Stomach smooth muscle (tissue), 2 donors: ENCODE results near the gene SEC63.
A peak's percentile ranks its signal among the peaks of the same experiment; 100 is the strongest.

Experiments
- H3K27ac ChIP-seq: one replicate; pipeline ENCODE4 v1.7.0; 2013; ENCODE audit warnings: mild to moderate bottlenecking, low read length, inconsistent platforms
- H3K27me3 ChIP-seq, 2 donors: one replicate each; pipeline ENCODE4 v1.7.0; 2013; ENCODE audit warnings: low read length in 2 of 2; ENCODE audit not compliant: insufficient read depth in 2 of 2, control insufficient read depth in 1 of 2
- H3K36me3 ChIP-seq, 2 donors: one replicate each; pipeline ENCODE4 v1.7.0; 2013; ENCODE audit warnings: low read length in 2 of 2; ENCODE audit not compliant: control insufficient read depth in 2 of 2, insufficient read depth in 2 of 2
- H3K4me1 ChIP-seq: one replicate; pipeline ENCODE4 v1.7.0; 2013; ENCODE audit warnings: low read length; ENCODE audit not compliant: control insufficient read depth, insufficient read depth
- H3K4me3 ChIP-seq, 2 donors: one replicate each; pipeline ENCODE4 v1.7.0; 2013; ENCODE audit warnings: low read length in 2 of 2
- H3K9ac ChIP-seq, 2 donors: one replicate each; pipeline ENCODE4 v1.7.0; 2013; ENCODE audit warnings: low read length in 2 of 2, mild to moderate bottlenecking in 1 of 2
- H3K9me3 ChIP-seq, 2 donors: one replicate each; pipeline ENCODE4 v1.7.0; 2013; ENCODE audit warnings: low read length in 2 of 2; ENCODE audit not compliant: control insufficient read depth in 2 of 2
- donor health status: healthy.
- donor health status: Pancreatic carcinoma.

The SEC63 gene

DNA sequence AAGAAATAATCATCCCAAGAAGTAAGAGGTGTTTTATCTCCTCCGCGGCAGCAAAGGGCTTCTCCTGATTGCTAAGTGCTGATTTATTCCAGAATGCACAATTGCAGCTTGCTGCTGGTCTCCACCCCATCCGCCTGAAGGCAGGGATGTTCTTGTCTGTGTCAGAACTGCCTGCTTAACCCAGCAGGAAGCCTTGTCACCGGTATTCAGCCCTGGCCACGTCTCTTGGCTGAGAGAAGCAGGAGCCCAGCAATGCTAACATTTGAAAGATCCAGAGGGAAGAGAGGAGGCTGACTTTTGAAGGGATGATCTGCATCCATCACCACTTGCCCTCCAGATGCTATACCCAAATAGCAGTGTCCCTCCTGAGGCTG, 138.1 kb downstream of the SEC63 start:
- H3K9ac ChIP-seq = no peak overlapping the region
- H3K27ac ChIP-seq = no peak overlapping the region

DNA sequence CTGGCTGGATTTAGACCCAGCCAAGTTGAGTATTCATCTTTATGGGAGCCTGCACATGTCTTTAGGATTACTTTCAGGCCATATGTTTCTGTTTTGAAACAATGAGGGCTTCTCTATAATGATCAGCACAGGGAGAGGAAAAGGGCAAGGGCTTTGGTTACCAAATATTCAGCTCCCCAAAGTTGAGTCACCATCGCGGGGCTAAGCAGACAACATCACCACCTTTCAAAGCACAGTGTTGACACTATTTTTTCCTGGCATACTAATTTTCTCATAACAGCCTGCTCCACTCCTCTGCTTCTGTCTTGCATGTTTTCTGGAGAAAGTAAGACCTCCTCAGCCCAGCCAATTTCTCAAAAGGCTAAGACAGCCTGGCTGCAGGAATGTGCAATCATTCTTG, 138.8 kb downstream of the SEC63 start:
- Histone ChIP-seq H3K9ac (no peak overlapping the region), H3K4me3 (no peak overlapping the region), H3K36me3 (no peaks in the 10 kb centered on the region), H3K4me1 (peaks cover 14% of the 10 kb centered on the region), H3K27ac (no peak overlapping the region), H3K27me3 (peaks cover 3 to 13% of the 10 kb centered on the region in 2 donors), H3K9me3 (no peaks in the 10 kb centered on the region)

More for the DNA sequence above, 138.1 kb downstream of the SEC63 start:
- Histone ChIP-seq H3K4me3 (peak overlapping the region; percentile 60 to 70), H3K27me3 (peaks cover 5 to 14% of the 10 kb centered on the region in 2 donors), H3K9me3 (no peaks in the 10 kb centered on the region), H3K36me3 (no peaks in the 10 kb centered on the region), H3K4me1 (peaks cover 14% of the 10 kb centered on the region)

DNA sequence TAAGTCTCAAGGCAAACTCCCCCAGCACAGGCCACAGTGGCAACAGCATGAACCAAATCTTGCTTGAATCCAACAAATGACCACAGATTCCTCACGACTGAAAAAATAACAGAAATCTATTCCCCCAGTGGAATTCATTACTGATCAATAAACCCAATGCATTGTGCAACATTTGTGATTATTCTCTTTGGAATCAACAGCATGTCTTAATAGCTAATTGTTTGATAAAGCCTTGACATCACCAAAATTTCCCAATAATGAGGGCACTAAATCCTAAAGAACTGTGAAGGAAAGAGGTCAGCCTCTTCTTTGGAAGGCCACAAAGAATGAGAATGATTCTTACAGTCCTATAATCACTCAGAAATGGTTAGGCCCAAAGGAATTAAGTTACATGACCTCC, 139.7 kb downstream of the SEC63 start:
- H3K4me1 ChIP-seq = peaks cover 14% of the 10 kb centered on the region

DNA sequence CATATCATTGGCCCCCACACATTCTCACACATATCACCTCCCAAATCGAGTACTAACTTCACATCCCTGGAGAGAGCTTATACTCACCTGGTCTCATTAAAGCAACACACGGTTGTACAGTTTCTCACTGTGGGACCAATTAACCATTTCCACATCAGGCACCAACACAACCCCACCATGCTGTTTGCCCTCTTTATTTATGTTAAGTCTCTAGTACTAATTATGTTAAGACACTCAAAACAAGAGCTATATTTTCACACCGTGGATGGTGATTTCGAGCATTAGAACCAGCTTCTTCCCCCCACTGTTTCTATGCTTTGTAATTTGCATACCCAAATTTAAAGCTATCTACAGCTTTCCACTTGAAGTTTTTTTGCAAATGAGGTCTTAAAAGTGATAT, 140.2 kb downstream of the SEC63 start:
- Histone ChIP-seq H3K27ac (no peak overlapping the region), H3K9me3 (no peaks in the 10 kb centered on the region), H3K36me3 (no peaks in the 10 kb centered on the region), H3K27me3 (peaks cover 0 to 5% of the 10 kb centered on the region in 2 donors), H3K9ac (no peak overlapping the region), H3K4me3 (no peak overlapping the region), H3K4me1 (peaks cover 14% of the 10 kb centered on the region)

More for the DNA sequence above, 139.7 kb downstream of the SEC63 start:
- H3K9ac ChIP-seq = no peak overlapping the region
- no peak overlapping the region for H3K4me3 ChIP-seq
- no peak overlapping the region for H3K27ac ChIP-seq
- H3K27me3 ChIP-seq = peaks cover 0 to 7% of the 10 kb centered on the region in 2 donors
- no peaks in the 10 kb centered on the region for H3K36me3 ChIP-seq
- H3K9me3 ChIP-seq = no peaks in the 10 kb centered on the region
